ENCODE results near the gene TTC21A. TPM values are rescaled to one million over a fixed set of nuclear protein-coding genes. Genes with fewer than 3 reads are reported as not detected.
A peak's percentile ranks its signal among the peaks of the same experiment; 100 is the strongest.

TTC21A gene
- total RNA-seq, 1 donor from 2014 or later, result 9.8 TPM

DNA sequence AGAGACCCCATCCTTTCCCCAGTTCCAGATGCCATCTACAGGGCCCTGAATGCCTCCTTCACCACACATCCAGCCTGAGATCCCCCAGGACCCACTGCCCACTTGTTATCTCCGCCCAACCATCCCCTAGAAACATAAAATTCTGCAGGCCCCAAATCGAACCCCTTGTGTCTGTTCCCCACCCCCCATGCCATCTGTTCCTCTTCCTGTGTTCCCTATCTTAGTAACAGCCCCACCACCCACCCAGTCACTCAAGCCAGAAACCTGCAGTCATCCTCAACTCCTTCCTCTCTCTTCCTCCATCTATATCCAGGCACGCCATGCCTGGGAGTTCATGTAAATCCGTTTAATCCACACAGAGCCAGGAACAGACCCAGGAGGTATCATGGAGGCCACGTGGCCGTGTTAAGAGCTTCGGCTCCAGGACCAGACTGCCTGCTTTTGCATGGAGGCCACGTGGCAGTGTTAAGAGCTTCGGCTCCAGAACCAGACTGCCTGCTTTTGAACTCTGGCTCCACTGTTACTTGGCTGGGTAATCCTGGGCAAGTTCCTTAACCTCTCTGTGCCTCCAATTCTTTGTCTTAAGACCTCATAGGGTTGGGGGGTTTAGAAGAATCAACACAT, 41.1 kb downstream of the TTC21A start:
- Mint-ChIP-seq H3K27me3 (peaks cover 8% of the 10 kb centered on the region), H3K4me3 (peak overlapping the region; percentile 96), H3K27ac (peak overlapping the region; percentile 99), H3K36me3 (peaks cover 18% of the 10 kb centered on the region), H3K9me3 (no peaks in the 10 kb centered on the region), H3K4me1 (ENCODE audit: unreplicated experiment) (peaks cover 70% of the 10 kb centered on the region)
- DNase-seq (ENCODE audit: extremely low spot score, unreplicated experiment), result no peak
- TF ChIP-seq, protein P1, sequence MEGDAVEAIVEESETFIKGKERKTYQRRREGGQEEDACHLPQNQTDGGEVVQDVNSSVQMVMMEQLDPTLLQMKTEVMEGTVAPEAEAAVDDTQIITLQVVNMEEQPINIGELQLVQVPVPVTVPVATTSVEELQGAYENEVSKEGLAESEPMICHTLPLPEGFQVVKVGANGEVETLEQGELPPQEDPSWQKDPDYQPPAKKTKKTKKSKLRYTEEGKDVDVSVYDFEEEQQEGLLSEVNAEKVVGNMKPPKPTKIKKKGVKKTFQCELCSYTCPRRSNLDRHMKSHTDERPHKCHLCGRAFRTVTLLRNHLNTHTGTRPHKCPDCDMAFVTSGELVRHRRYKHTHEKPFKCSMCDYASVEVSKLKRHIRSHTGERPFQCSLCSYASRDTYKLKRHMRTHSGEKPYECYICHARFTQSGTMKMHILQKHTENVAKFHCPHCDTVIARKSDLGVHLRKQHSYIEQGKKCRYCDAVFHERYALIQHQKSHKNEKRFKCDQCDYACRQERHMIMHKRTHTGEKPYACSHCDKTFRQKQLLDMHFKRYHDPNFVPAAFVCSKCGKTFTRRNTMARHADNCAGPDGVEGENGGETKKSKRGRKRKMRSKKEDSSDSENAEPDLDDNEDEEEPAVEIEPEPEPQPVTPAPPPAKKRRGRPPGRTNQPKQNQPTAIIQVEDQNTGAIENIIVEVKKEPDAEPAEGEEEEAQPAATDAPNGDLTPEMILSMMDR (conservative IDR thresholded peaks at IDR 0.05), result no peak

DNA sequence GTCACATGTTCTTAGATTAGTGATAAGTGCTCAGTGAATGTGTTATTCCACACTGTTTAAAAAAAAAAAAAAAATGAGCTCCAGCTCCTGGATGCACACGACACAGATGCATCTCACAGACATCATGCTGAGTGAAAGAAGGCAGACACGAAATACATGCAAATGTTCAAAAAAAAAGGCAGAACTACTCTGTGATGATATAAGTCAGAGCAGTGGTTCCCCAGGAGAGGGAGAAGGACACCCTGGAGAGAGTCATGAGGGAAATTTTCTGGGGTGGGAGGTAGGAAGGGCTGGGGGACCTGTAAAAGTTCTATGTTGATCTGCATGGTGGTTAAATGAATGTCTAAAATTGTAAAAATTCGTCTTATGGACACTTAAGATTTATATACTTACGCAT, 41.6 kb downstream of the TTC21A start:
- Mint-ChIP-seq H3K27ac (peak overlapping the region; percentile 99), H3K4me1 (ENCODE audit: unreplicated experiment) (peaks cover 70% of the 10 kb centered on the region), H3K36me3 (peaks cover 17% of the 10 kb centered on the region), H3K4me3 (peak overlapping the region; percentile 96), H3K27me3 (peaks cover 8% of the 10 kb centered on the region), H3K9me3 (no peaks in the 10 kb centered on the region)
- no peak for DNase-seq (ENCODE audit: extremely low spot score, unreplicated experiment)
- TF ChIP-seq, protein P1 (conservative IDR thresholded peaks at IDR 0.05), result no peak

DNA sequence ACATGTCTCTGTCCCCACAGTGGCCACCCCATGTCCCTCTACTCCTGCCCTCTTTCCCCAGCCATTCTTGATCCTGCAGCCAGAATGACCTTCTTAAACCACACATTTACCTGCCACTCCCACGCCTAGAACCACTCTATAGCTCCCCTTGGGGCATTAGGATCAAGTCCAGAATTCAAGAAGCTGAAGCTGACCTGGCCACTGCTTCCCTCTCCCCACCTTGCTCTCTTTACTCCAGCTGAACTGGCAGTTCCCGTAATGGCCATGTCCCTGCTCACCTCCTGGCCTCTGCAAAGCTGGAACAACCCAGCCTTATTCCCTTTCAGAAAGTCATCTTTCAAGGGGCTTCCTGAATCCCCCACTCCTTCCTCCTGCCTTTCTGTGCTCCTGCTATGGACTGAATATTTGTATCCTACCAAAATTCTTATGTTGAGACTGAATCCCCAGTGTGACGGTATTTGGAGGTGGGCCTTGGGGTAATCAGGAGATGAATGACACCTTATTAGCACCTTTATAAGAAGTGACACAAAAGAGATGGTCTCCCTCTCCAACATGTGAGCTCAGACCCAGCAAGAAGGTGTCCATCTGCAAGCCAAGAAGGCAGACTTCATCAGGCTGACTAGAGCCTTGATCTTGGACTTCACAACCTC, 42.1 kb downstream of the TTC21A start:
- H3K4me1 Mint-ChIP-seq (ENCODE audit: unreplicated experiment), result peaks cover 74% of the 10 kb centered on the region

DNA sequence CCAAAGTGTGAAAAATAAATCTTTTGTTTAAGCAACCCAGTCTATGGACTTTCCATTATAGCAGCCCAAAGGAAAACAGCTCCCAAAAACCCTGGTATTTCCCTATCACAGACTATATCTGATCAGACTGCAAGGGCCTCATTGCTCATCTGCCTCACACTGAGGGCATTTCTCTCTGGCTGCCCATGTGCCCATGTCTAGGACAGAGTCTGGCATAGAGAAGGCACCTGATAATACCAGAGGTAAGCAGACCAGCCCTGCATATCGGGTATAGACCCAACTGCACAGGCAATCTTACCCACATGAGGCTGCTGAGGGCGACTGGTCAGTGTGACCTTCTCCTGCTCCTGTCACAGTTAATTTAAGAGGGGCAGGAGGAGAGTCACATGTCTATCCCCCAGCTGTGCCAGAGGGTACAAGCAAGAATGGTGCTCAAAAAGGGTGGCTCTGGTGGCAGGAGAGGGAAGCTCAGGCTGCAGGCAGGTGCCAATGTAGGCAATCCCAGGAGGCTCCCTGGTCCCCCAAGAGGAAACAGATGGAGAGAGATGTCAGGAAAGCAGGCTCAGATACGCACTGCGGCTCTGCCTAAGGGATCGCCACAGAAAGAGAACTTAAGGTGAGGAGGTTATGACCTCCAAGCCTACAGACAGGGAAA, 42.8 kb downstream of the TTC21A start:
- Mint-ChIP-seq H3K27me3 (peaks cover 8% of the 10 kb centered on the region), H3K4me1 (ENCODE audit: unreplicated experiment) (peaks cover 74% of the 10 kb centered on the region), H3K27ac (peak overlapping the region; percentile 99), H3K9me3 (no peaks in the 10 kb centered on the region), H3K4me3 (peak overlapping the region; percentile 96), H3K36me3 (peaks cover 11% of the 10 kb centered on the region)
- TF ChIP-seq, protein P1 (conservative IDR thresholded peaks at IDR 0.05), result peak; percentile 25
- DNase-seq (ENCODE audit: extremely low spot score, unreplicated experiment), result no peak

More for the DNA sequence above, 42.1 kb downstream of the TTC21A start:
- TF ChIP-seq, protein P1 (conservative IDR thresholded peaks at IDR 0.05), result no peak
- H3K27ac Mint-ChIP-seq, result peak overlapping the region; percentile 99
- peak overlapping the region; percentile 96 for H3K4me3 Mint-ChIP-seq
- peaks cover 8% of the 10 kb centered on the region for H3K27me3 Mint-ChIP-seq
- peaks cover 13% of the 10 kb centered on the region for H3K36me3 Mint-ChIP-seq
- no peak for DNase-seq (ENCODE audit: extremely low spot score, unreplicated experiment)
- no peaks in the 10 kb centered on the region for H3K9me3 Mint-ChIP-seq

DNA sequence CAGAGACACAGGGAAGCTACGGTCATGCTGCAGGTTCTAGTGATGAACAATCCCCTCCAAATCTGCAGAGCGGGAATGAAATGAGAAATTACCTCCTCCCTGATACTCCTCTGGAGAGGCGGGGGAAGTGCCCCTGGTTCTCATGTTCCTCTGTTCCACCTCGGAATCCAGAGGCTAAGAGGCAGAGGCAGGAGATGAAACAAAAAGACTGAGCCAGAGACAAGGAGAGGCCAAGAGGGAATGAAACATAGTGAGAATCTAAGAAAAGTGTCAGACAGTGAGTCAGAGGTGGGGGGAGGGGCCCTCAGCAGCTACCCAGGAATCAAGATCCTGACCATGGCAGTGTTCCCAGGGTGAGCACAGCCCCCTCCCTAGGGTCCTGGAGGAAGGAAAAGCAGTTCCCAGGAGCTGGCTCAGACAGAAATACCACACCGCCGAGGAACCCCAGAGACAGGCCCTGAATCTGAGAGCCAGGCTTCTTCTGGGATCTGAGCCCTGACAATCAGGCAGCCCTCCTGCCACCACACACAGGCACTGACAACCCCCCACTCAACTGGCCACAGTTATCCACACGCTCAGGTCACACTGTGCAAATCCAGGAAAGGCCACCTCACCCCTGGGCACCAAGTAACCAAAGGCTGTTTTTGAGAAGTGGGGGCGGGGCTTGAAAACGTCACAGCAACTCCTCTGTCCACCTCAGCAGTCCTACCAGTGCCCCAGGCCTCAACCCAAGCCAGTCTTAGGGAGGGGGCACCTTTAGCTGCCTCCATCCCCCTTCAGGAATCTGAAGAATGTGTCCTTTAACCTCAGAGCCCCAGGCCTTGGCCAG, 43.5 kb downstream of the TTC21A start:
- Mint-ChIP-seq H3K4me1 (ENCODE audit: unreplicated experiment) (peaks cover 70% of the 10 kb centered on the region), H3K27ac (peak overlapping the region; percentile 99), H3K4me3 (peak overlapping the region; percentile 96), H3K27me3 (peaks cover 8% of the 10 kb centered on the region), H3K36me3 (peaks cover 7% of the 10 kb centered on the region), H3K9me3 (no peaks in the 10 kb centered on the region)
- DNase-seq (ENCODE audit: extremely low spot score, unreplicated experiment), result no peak
- TF ChIP-seq, protein P1 (conservative IDR thresholded peaks at IDR 0.05), result no peak
